IPS DF 4.7 (cell line): ENCODE measurements around the gene CROCC2.

ENCODE experiments used
- DNase-seq: peaks from one replicate; pipeline ENCODE4 v3.0.0-alpha.2; 2013; ENCODE audit warnings: low spot score; ENCODE audit errors: extremely low read depth

CROCC2 gene

GRCh38 chr2:240875228-240876034 is 30.7 kb upstream of the CROCC2 start:
- no peak for DNase-seq

GRCh38 chr2:240876035-240876474 is 30.1 kb upstream of the CROCC2 start:
- no peak for DNase-seq

GRCh38 chr2:240876475-240877251 is 29.5 kb upstream of the CROCC2 start:
- DNase-seq = no peak

GRCh38 chr2:240877460-240878340 is 28.4 kb upstream of the CROCC2 start:
- no peak for DNase-seq

GRCh38 chr2:240878341-240878936 is 27.7 kb upstream of the CROCC2 start:
- DNase-seq = no peak

- DNase-seq = no peak
Observed at GRCh38 chr2:240879105-240879504, 27.0 kb upstream of the CROCC2 start.

- DNase-seq = no peak
Observed at GRCh38 chr2:240881913-240882312, 24.2 kb upstream of the CROCC2 start.

- no peak for DNase-seq
Observed at GRCh38 chr2:240884221-240884620, 21.9 kb upstream of the CROCC2 start.

- DNase-seq = no peak
Observed at GRCh38 chr2:240884745-240885144, 21.4 kb upstream of the CROCC2 start.

- no peak for DNase-seq
Observed at GRCh38 chr2:240885566-240885965, 20.6 kb upstream of the CROCC2 start.

GRCh38 chr2:240886023-240886565 is 20.0 kb upstream of the CROCC2 start:
- DNase-seq = no peak

GRCh38 chr2:240886678-240887609 is 19.2 kb upstream of the CROCC2 start:
- DNase-seq = no peak

GRCh38 chr2:240887631-240888030 is 18.5 kb upstream of the CROCC2 start:
- DNase-seq = no peak

GRCh38 chr2:240888130-240888889 is 17.8 kb upstream of the CROCC2 start:
- DNase-seq = no peak

GRCh38 chr2:240888890-240889573 is 17.1 kb upstream of the CROCC2 start:
- DNase-seq = no peak

GRCh38 chr2:240889601-240890560 is 16.3 kb upstream of the CROCC2 start:
- DNase-seq = no peak

- DNase-seq = no peak
Observed at GRCh38 chr2:240890691-240891090, 15.4 kb upstream of the CROCC2 start.
